Cardiac septum (tissue), 1 donor: Measurements from ENCODE around the gene ASCL5. TPM values are rescaled to one million over a fixed set of nuclear protein-coding genes. Genes with fewer than 3 reads are reported as not detected.

ENCODE experiments used
- DNase-seq: peaks from one replicate; pipeline ENCODE4 v3.0.0-alpha.2; 2020; ENCODE audit warnings: low spot score
- intact Hi-C: fragments of 100-400 bp; cut with DNase I; formaldehyde crosslinking; loops from one replicate; pipeline ENCODE4 v1.14.0; 2022
- total RNA-seq: library from RNA; stranded (reverse); fragmentation: NEBNext Ultra II Directional; extraction: Animal tissue kit (Norgen Biotek cat#: 25700); gene quantifications from one replicate; pipeline ENCODE4 v1.2.1, GENCODE V29; 2021
- donor health status: DM: no; HTN: no; CAD: no.

The ASCL5 gene
- total RNA-seq, 1 donor from 2014 or later = not detected

DNA sequence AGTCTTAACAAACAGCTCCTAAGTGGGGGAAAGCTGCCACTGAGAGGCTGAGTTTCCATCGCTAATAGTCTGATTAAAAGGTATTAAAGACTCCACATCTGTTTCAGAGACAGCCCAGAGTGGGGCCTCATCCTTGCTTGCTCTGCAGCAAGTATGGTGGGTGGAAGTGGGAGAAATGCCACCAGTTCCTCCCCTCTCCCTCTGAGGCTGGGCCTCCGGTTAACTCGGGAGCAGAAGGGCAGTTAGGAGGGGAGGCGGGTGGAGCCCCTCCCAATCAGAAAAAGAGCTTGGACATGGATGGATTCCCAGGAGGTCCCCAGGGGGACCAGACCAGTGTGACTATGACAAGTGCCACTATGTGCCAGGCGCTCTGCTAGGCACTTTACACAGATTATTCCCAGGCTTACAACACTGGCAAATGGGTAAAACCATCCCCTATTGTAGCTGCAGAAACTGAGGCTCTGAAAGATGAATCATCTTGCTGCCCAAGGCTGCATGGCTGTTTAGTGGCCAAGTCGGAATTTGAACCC, 11.4 kb upstream of the ASCL5 start:
- intact Hi-C loops = no loop called here
- no peak for DNase-seq

DNA sequence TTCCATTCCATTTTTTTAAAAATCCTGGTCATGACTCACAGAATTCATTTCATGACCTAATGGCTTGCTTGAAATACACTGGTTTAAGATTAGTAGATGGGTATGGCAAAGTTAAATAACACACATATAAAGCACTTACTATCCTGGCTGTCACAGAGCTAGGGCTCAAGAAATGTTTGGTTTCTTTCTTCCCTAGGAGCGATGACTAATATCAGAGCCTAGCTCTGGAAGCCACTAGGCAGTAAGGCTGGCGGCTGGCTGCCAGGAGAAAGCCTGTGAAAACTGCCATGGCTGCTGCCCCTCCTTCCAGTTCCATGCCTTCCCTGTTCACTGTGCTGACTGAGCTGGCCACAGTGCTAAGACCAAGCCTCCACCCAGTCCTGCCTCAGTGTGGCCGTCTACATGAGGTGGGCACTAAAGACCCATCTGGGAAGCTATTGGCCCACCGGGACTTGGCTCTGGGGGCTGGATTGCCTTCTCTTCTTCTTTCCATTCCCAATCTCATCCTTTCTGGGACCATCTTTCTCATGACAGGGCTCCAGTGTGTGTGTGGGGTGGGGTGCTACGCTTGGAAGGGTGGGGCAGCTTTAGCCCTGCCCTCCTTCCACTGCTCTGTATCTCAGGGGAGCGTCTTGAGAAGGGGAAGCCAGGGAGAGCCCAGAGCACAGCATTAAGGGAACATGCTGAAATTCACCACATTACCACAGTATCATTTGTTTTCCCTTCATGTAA, 10.8 kb upstream of the ASCL5 start:
- no peak for DNase-seq
- intact Hi-C loops = no loop called here

DNA sequence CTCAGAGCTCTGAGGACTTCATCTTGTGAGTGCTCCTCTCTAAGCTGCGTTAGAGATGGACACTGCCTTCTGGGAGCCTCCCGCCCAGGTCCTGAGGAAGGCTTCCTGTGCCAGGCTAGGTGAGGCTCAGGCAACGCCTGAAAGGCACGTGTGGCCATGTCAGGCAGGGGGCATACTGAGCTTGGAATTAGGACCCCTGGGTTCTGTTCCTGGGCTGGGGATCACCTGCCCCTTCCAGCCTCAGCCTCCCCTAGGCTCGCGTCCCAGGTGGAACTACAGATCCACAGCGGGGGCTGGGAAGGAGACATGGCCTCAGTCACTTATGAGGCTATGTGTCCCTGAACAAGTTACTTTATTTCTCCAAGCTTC, 10.0 kb upstream of the ASCL5 start:
- DNase-seq = no peak
- intact Hi-C loops = no loop called here

DNA sequence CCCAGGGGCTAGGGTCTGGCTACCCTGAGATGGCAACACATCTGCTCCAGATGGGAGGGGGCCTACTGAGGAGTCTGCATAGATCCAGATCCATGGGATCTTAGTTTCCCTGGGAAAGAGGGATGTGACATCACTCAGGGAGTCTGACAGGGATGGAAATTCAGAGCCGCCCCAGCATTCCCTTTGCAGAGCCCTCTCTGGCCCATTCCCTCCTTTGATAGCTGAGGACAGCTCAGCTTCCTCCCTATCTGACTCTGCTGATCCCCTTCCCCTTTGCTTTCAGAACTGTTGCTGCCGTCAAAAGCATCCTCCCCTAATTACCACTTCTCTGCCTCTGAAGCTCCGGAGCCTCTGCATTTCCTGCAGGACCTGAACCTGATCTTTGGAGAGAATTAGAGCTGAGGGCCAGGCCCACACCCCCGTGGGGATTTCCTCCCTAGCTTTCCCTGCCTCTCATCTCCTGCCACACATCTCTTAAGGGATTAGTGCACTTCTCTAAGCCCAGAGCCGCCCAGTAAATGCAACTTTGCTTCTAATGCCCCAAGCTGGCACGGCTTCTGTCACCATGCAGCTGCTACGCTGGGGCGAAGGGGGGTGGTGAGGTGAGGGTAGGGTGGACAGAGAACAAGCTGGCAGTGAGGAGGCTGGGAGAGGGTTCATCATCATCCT, 9.5 kb upstream of the ASCL5 start:
- intact Hi-C loops = no loop called here
- no peak for DNase-seq

DNA sequence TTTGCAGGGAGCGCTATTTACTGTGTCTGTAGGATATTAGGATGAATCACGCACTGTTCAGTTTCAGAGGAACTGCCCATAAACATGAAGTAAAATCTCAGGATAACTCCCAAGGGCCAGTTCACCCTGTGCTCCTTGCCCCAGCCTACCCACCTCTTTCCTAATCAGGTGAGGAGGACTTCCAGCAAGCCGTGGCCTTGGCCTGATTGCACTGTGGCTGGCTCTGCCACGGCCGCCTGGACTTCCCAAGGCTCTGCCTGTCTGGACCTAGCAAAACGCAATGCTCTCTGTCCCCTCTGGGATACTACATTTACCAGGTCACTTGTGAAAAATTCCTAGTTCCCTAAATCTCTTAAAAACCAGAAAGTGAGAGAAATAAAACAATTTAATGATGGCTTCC, 7.4 kb upstream of the ASCL5 start:
- DNase-seq = no peak
- intact Hi-C loops = no loop called here

DNA sequence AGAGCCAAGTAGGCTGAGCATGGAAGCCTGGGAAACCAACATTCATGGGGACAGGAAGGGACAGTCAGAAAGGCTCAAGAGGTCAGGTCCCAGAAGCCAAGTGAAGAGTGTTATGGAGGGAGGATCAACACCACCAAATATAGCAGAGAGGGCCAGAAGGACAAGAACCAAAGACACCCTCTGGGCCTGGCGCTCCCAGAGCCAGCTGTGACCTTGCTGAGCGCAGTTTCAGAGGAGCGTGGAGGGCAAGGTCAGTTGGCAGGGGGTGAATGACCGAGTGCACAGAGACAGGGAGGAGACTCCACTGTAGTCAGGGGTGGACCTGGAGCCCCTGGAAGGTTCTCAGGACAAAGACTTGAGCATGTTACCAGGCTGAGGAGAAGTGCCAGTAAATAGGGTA, 4.4 kb upstream of the ASCL5 start:
- intact Hi-C loops = no loop called here
- DNase-seq = no peak

DNA sequence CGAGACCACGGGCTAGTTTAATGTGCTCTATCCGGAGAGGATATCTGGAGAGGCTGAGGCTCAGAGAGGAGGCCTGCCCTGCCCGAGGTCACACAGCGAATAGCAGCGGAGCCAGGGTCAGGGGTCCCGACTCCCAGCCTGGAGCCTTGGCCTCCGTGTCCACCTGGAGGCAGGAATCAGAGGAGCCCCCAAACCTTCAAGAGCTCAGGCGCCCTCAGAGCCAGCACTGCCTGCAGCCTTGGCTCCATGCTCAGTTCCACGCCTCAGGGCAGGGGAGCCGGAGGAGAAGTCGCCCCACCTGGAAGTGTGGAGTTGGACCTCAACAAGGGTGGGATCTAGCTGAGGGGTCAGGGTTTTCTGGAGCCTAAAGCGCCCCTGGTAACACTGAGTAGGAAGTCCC, 2.0 kb upstream of the ASCL5 start:
- no peak for DNase-seq
- intact Hi-C loops = no loop called here

DNA sequence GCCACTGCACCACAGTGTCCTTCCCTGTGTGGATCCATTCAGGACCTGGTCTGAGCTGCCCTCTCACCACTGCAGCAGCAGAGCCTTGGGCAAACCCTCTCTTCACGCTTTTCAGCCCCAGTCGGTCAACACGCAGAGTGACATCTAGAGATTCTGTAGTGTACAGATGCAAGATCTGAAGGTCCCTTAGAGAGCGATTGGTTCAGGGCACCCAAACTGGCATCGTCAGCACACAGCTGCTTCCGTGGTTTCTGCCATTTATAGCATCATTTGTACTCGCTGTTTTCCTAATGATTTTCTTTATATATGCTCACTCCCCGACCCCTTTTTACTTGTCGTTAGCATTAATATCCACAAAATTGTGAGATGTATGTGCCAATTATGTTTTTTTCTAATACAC, 1.5 kb upstream of the ASCL5 start:
- no peak for DNase-seq
- intact Hi-C loops = no loop called here

DNA sequence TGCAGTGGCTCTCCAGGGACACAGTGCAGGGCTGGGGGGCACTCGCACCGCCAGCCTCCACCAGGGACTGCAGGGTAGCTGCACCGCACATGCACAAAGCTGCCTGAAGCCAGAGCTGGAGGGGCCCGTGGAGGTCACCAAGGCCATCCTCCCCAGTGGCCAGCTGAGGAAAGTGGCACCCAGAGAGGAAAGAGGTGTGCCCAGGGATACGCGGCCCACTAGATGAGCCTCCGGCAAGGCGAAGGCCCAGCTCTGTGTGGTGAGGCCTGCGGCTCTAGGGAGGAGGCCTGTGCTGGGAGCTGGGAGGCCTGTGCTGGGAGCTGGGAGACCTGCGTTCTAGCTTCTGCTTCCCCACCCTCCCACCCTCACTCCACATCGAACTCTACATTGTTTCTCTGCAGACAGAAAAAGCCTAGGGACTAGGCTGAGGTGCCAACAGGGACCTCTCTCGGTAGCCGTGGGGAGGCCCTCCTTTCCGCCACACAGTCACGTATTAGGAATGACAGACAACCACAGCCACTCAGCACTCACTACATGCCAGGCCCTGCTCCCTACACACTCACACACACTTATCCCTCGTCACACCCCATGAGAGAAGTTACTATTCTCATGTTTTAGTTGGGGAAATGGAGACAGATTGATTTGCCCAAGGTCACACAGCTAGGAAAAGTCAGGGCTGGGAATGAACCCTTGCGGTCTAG, 921 bp upstream of the ASCL5 start:
- intact Hi-C loops = no loop called here
- no peak for DNase-seq

DNA sequence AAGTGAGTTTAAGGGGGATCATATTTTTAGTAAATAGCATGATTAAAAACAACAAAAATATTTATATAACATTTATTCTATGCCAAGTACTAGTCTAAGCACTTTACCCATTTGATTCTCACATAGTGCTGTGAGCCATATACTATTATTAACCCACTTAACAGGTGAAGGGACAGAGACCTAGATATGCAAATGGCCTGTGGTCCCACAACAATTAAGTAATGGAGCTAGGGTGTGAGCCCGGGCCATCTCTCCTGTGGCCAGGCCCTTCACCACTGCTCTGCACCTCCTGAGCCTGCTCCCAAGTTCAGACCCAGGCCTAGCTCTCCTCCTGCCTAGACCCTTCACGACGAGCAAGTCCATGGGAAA, 537 bp downstream of the ASCL5 start:
- DNase-seq = no peak
- intact Hi-C loops = no loop called here

DNA sequence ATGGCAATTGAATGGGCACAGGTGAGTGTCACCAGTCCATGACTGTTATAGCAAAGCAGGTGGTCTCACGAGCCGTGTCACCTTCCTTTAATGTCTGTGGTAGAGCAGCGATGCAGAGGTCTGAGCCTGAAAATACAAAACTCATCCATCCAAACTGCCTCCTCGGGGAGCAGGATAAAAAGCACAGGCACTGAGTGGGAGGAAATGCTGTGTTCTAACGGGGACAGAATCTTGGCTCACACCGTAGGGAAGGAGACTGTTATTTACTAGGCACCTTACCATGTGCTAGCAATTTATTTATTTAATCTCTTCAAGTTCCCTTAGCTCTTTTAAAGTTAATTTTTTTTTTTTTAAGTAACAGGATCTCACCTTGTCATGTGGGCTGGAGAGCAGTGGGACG, 1.2 kb downstream of the ASCL5 start:
- intact Hi-C loops = no loop called here
- DNase-seq = no peak

DNA sequence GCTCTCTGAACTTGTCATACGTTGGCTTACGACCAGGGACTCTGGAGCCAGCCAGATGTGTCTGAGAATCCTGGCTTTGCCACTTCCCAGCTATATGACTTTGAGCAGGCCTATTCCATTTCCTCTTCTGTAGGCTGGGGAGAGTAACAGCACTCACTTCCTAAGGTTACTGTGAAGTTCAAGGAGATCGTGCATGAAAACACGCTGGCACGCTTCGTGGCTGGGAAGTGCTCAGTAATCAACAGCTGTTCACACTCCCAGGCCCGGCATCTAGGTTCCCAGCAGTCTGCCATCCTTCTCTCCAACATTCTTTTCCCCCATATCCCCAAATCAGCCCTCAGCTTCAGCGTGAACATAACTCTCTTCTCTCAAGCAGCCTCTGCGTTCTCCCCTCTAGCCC, 2.0 kb downstream of the ASCL5 start:
- intact Hi-C loops = no loop called here
- no peak for DNase-seq

DNA sequence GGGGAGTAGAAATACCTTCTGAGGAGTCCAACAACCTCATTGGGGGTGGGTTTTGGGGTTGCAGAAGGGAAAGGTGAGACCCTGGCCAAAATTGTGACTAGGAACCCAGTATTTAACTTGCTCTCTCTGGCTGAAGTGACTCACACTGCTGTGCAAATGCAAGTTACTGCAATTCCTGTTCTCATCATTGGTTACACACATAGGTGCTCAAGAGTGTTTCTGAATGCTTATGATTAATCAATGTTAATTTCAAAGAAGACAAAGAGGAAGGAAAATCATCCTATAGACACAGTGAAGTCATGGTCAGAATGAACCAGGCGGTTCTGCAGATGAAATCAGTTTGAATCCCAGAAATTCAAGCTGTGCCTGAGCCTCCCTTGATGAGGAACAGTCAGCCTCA, 3.1 kb downstream of the ASCL5 start:
- no peak for DNase-seq
- intact Hi-C loops = no loop called here

DNA sequence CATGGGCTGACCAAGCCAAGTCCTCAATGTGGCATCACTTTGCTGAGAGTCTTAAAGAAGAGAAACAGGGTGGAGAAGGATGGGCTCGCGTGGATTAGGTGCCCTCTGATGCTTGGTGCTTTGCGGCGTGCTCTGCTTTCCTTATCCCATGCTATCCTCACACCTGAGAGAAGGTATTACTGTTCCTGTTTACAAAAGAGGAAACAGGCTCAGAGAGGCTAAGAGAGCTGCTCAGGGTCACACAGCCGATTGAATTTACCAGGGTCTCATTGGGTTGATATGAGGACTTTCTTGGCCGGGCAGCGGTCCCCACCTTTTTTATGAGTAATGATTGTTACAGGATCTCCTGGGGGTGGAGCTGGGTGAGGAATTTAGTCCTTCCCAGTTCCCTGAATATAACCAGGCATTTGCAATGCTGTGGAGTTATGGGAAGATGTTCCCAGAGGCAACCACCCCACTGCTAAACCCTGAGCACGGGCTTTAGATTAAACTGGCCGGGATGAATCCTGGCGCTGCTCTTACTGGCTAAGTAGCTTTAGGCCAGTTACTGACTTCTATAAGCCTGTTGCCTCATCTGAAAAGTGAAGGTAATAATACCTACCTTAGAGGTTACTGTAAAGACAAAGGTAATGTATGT, 4.5 kb downstream of the ASCL5 start:
- intact Hi-C loops = no loop called here
- DNase-seq = no peak

DNA sequence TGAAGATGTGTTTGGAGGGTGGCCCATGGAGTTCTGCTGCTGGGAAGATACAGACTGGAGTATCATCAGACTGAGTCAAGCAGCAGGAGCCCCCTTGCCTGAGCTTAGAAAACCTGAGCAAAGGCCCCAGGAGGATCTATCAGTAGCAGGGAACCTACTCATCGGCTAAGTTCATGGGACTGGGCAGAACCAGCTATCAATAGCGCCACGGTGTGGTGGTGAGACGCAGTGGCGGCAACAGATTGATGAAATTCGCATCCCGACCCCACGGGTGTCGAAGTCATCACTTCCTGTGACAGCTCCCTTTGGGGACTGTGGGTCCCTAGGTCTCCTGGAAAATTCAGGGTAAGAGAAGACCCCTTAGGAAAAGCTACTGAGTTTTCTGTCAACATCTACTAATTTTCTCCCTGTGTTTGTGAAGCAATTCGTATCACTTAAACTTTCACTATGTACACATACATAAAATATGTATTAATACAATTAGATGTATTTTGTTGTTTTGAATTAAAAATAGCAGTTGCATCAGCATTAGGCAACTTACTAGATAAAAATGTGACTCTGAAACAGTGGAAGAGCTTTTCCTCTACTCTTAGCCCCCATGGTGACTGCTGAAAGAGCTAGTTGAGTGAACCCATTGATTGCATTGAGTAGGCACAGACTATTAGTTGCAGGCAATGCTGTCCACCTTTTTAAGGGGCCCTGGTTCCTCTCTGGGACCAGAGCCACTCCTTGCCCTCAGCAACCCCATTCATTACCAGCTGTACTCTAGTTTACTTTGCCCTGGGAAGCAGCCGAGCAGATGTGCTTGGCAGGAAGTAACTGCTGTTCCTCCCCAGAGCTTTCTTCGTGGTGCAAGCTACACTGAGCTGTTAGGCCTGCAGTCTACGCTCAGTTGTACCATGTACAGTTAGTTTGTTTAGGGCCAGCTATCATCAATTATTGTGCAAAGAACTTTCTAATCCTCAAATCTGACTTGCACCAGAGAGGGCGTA, 7.5 kb downstream of the ASCL5 start:
- intact Hi-C loops = no loop called here
- no peak for DNase-seq

DNA sequence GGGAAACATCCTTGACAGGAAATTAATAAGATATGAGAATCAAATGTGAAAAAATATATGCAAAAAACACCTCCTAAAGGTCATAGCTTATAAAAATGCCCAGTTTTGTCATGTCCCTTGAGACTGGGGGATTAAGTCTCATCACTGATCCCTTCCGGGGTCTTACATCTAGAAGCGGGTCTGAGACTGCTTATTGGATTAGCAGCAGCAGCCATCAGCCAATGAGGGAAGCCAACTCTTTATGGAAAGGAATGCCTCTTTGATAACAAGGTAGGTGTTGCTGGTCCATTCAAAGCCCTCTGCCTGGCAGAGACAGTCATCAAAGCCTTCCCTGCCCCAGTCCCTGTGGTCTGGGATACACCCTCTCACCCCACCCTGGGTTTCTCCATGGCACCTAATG, 10.9 kb downstream of the ASCL5 start:
- DNase-seq = no peak

DNA sequence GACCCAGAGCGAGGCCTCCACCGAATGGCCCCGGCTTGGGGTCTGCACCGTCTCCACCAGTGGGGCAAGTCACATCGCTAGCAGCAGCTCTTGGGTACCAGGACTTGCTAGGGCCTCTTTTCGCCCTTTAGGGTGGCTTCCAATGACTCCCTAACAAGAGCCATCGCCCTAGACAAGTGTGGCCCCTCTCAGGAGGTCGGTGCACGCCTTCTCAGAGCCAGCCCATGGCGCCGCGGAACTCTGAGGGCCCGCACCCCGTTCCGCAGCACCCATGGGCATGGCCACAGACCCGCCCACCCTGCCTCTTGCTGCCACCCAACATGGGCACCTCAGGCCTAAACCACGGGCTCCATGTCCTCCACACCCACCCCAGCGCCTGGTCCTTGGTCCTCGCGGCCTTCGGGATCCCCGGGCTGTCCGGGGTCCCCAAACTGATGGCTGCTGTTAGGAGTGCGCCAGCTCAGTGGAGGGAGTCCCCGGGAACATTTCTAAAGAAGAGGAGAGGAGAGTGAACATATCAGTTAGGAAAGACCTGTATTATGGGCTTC, 11.5 kb downstream of the ASCL5 start:
- no peak for DNase-seq
- intact Hi-C loops = loop anchor here (2.0 kb wide), 1 partner anchor 145 kb away; no protein-coding TSS in a partner anchor

More for the DNA sequence above, 10.9 kb downstream of the ASCL5 start:
- intact Hi-C loops = no loop called here

DNA sequence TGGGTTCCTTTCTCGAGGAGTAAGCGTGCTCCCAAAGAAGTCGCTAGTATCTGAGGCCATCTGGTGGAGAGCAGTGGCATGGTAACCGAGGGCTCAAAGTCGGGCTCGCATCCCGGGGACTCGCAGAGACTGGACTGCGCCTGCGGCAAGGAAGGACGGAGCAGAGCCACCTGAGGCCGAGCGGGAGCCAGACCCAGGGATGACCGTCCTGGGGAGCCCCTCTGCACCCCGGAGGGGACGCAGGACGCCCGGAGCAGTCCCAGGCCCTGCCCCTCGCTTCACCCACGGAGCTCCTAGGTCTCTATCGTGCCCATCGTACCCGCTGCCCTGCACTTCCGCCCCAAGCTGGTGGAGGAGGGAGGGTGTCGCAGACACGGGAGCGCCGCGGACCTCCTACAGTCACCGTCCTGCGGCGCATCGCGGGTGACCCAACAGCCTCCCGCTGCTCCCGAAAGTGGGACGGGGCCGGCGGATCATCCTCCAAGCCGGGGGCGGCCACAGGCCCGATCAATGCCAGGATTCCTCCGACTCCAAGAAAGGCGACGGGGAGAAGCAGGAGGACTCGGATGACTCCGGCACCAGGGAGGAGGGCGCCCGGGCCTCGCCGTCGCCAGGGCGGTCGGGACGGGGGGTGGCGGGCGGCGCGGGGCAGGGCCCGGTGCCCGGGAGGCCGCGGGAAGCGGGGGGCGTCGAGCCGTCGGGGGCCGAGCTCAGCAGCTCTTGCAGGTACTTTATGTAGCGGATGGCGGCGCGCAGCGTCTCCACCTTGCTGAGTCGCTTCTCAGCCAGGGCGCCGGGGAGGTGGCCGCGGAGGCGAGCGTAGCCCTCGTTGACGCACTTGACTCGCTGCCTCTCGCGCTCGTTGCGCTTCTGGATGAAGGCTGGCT, 12.5 kb downstream of the ASCL5 start:
- peak; percentile 88 for DNase-seq
- intact Hi-C loops = loop anchor here (2.0 kb wide), 1 partner anchor 144 kb away; no protein-coding TSS in a partner anchor
